Measurements from ENCODE around the gene WNK4.
A peak's percentile ranks its signal among the peaks of the same experiment; 100 is the strongest.

WNK4 gene

DNA sequence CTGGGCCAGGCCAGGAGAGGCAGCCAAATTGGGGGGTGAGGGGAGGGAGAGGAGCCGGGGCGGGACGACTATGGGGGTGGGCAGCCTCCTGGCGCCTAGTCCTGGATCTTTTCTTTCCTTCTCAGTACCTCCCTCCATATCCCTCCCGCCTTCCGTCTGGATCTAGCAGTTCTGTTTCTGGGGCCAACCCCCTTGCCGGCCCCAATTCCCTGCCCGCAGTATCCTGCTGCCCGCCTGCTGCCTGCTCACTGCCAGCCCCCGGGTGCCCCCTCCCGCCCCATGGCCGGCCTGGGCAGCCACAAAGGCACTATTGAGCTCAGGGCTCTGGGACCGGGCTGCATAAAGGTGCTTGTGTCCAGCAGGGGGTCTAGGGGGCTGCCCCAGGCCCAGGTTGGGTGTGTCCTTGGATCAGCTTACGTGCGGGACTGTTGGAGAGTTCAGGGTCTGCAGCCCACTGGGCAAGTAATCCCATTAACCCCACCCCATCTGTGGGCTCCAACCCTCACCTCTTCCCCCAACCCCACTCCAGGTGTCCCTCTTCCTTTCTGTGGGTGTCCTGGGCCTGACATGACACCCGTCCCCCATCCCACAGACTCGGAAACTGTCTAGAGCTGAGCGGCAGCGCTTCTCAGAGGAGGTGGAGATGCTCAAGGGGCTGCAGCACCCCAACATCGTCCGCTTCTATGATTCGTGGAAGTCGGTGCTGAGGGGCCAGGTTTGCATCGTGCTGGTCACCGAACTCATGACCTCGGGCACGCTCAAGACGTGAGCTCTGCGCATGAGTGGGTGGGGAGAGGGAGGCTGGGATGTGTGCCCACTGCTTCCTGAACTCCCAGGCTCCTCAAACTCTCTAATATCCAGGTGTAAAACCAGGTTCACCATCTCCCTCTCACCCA is 2.0 kb downstream of the WNK4 start:
- H3K4me3 ChIP-seq (ENCODE audit: low read depth, low read length) = no peak overlapping the region
- no peaks in the 10 kb centered on the region for H3K9me3 ChIP-seq (ENCODE audit: severe bottlenecking)
- no peak for DNase-seq
- peaks cover 19% of the 10 kb centered on the region for H3K36me3 ChIP-seq
- H3K27ac ChIP-seq = no peak overlapping the region
- H3K27me3 ChIP-seq (ENCODE audit: insufficient read depth, low read depth, severe bottlenecking) = peaks cover 10% of the 10 kb centered on the region
- TF ChIP-seq, protein P1, sequence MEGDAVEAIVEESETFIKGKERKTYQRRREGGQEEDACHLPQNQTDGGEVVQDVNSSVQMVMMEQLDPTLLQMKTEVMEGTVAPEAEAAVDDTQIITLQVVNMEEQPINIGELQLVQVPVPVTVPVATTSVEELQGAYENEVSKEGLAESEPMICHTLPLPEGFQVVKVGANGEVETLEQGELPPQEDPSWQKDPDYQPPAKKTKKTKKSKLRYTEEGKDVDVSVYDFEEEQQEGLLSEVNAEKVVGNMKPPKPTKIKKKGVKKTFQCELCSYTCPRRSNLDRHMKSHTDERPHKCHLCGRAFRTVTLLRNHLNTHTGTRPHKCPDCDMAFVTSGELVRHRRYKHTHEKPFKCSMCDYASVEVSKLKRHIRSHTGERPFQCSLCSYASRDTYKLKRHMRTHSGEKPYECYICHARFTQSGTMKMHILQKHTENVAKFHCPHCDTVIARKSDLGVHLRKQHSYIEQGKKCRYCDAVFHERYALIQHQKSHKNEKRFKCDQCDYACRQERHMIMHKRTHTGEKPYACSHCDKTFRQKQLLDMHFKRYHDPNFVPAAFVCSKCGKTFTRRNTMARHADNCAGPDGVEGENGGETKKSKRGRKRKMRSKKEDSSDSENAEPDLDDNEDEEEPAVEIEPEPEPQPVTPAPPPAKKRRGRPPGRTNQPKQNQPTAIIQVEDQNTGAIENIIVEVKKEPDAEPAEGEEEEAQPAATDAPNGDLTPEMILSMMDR (IDR thresholded peaks at IDR 0.05; ENCODE audit: low read depth, low read length) = no peak

- Histone ChIP-seq H3K36me3 (peaks cover 12% of the 10 kb centered on the region), H3K4me3 (ENCODE audit: low read depth, low read length) (no peak overlapping the region), H3K27me3 (ENCODE audit: insufficient read depth, low read depth, severe bottlenecking) (peaks cover 10% of the 10 kb centered on the region), H3K27ac (no peak overlapping the region), H3K9me3 (ENCODE audit: severe bottlenecking) (no peaks in the 10 kb centered on the region)
- DNase-seq = no peak
- TF ChIP-seq, protein P1 (IDR thresholded peaks at IDR 0.05; ENCODE audit: low read depth, low read length) = no peak
Measured at GRCh38 chr17:42783062-42783790, 2.8 kb downstream of the WNK4 start.

DNA sequence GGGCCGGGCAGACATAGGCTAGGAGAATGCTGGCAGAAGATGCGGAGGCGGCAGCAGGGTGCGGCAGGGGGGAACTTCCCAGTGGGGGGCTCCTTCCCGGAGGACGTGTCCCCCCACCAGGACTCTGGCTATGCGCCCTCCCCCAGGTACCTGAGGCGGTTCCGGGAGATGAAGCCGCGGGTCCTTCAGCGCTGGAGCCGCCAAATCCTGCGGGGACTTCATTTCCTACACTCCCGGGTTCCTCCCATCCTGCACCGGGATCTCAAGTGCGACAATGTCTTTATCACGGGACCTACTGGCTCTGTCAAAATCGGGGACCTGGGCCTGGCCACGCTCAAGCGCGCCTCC is 3.4 kb downstream of the WNK4 start:
- H3K9me3 ChIP-seq (ENCODE audit: severe bottlenecking) = no peaks in the 10 kb centered on the region
- H3K36me3 ChIP-seq = peaks cover 7% of the 10 kb centered on the region
- H3K4me3 ChIP-seq (ENCODE audit: low read depth, low read length) = no peak overlapping the region
- no peak overlapping the region for H3K27ac ChIP-seq
- H3K27me3 ChIP-seq (ENCODE audit: insufficient read depth, low read depth, severe bottlenecking) = peaks cover 10% of the 10 kb centered on the region
- TF ChIP-seq, protein P1 (IDR thresholded peaks at IDR 0.05; ENCODE audit: low read depth, low read length) = no peak
- no peak for DNase-seq

DNA sequence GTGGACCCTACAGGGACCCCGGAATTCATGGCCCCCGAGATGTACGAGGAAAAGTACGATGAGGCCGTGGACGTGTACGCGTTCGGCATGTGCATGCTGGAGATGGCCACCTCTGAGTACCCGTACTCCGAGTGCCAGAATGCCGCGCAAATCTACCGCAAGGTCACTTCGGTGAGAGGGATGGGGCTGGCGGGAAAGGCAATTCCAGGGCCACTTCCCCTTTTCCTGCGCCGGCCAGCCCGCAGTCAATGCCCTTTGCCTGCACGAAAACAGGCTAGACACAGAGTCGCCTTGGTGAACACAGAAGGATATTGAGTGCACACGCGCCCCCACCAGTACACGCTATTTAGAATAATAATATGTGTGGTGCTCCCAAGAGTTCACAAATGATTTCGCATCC is 4.0 kb downstream of the WNK4 start:
- DNase-seq = no peak
- TF ChIP-seq, protein P1 (IDR thresholded peaks at IDR 0.05; ENCODE audit: low read depth, low read length) = no peak
- Histone ChIP-seq H3K27me3 (ENCODE audit: insufficient read depth, low read depth, severe bottlenecking) (peaks cover 10% of the 10 kb centered on the region), H3K9me3 (ENCODE audit: severe bottlenecking) (no peaks in the 10 kb centered on the region), H3K4me3 (ENCODE audit: low read depth, low read length) (no peak overlapping the region), H3K36me3 (peaks cover under 1% of the 10 kb centered on the region), H3K27ac (no peak overlapping the region)

- DNase-seq = peak; percentile 67
- Histone ChIP-seq H3K9me3 (ENCODE audit: severe bottlenecking) (no peaks in the 10 kb centered on the region), H3K27ac (0 out of 2 replicates have a peak overlapping the region, but pooled peaks have one; percentile 23), H3K4me3 (ENCODE audit: low read depth, low read length) (no peak overlapping the region), H3K27me3 (ENCODE audit: insufficient read depth, low read depth, severe bottlenecking) (peaks cover 10% of the 10 kb centered on the region), H3K36me3 (no peaks in the 10 kb centered on the region)
- TF ChIP-seq, protein P1 (IDR thresholded peaks at IDR 0.05; ENCODE audit: low read depth, low read length) = no peak
Measured at GRCh38 chr17:42784811-42785592, 4.6 kb downstream of the WNK4 start.
